Gastroesophageal sphincter (tissue), 4 donors: Measurements from ENCODE around the gene SCN2B. TPM values are rescaled to one million over a fixed set of nuclear protein-coding genes. Genes with fewer than 3 reads are reported as not detected.
A peak's percentile ranks its signal among the peaks of the same experiment; 100 is the strongest.

Experiments used
- ATAC-seq: fragments of 150-250 bp; one replicate; pipeline ENCODE4 v1.9.1; 2016; ENCODE audit warnings: mild to moderate bottlenecking, moderate library complexity
- H3K27ac ChIP-seq, 4 donors: fragments of 200-600 bp; sonication (generic) in 3 of 4; 1 replicate in 3 of 4; 2 replicates in 1 of 4; pipeline ENCODE4 v1.5.1; 2016 to 2019
- H3K27me3 ChIP-seq: fragments of 200-600 bp; sonication (generic); one replicate; pipeline ENCODE4 v1.5.1; 2019
- H3K36me3 ChIP-seq, 2 donors: fragments of 200-600 bp; sonication (generic); one replicate each; pipeline ENCODE4 v1.5.1; 2019; ENCODE audit warnings: control low read depth in 1 of 2
- H3K4me1 ChIP-seq, 3 donors: fragments of 200-600 bp; sonication (generic); 1 replicate in 2 of 3; 2 replicates in 1 of 3; pipeline ENCODE4 v1.5.1; 2016 to 2019; ENCODE audit warnings: control low read depth in 2 of 3
- H3K4me3 ChIP-seq, 2 donors: fragments of 200-600 bp; sonication (generic); one replicate each; pipeline ENCODE4 v1.5.1; 2019; ENCODE audit warnings: mild to moderate bottlenecking in 1 of 2, moderate library complexity in 1 of 2
- H3K9me3 ChIP-seq, 3 donors: fragments of 200-600 bp; sonication (generic); one replicate each; pipeline ENCODE4 v1.5.1; 2017 to 2019; ENCODE audit warnings: control low read depth in 2 of 3
- EP300 ChIP-seq: sonication (generic); formaldehyde crosslinking; IDR thresholded peaks from one replicate; pipeline ENCODE4 v1.6.1; 2017; ENCODE audit warnings: antibody characterized with exemption, mild to moderate bottlenecking
- POLR2A ChIP-seq, 2 donors: fragments of 450-650 bp; IDR thresholded peaks; one replicate each; pipeline ENCODE4 v1.6.1; 2017; ENCODE audit warnings: antibody characterized with exemption in 2 of 2, mild to moderate bottlenecking in 2 of 2, moderate library complexity in 1 of 2
- POLR2AphosphoS5 ChIP-seq: sonication (generic); formaldehyde crosslinking; IDR thresholded peaks from one replicate; pipeline ENCODE4 v1.6.1; 2017; ENCODE audit warnings: antibody characterized with exemption
- WGBS, 2 donors: methylation state at CpG; one replicate each; pipeline ENCODE4 v1.1.5; 2018; ENCODE audit warnings: low coverage in 1 of 2; 5-methylcytosine and 5-hydroxymethylcytosine counted together
- total RNA-seq, 4 donors: library from RNA; depleted of rRNA; stranded (reverse); fragments of >200 nt; gene quantifications; one replicate each; pipeline ENCODE4 v1.1.0, GENCODE V29; 2016
- TF ChIP-seq, protein P1 (sequence below), 4 experiments: fragments of 200-600 bp in 2 of 4; fragments of 450-650 bp in 2 of 4; sonication (generic) in 1 of 4; IDR thresholded peaks; one replicate each; pipeline ENCODE4 v1.5.1; 2017 to 2019; ENCODE audit warnings: antibody characterized with exemption in 4 of 4, mild to moderate bottlenecking in 2 of 4, moderate library complexity in 2 of 4

SCN2B gene
- total RNA-seq, 4 donors from 2014 or later = 0.25 to 1.0 (median 0.49) TPM

DNA sequence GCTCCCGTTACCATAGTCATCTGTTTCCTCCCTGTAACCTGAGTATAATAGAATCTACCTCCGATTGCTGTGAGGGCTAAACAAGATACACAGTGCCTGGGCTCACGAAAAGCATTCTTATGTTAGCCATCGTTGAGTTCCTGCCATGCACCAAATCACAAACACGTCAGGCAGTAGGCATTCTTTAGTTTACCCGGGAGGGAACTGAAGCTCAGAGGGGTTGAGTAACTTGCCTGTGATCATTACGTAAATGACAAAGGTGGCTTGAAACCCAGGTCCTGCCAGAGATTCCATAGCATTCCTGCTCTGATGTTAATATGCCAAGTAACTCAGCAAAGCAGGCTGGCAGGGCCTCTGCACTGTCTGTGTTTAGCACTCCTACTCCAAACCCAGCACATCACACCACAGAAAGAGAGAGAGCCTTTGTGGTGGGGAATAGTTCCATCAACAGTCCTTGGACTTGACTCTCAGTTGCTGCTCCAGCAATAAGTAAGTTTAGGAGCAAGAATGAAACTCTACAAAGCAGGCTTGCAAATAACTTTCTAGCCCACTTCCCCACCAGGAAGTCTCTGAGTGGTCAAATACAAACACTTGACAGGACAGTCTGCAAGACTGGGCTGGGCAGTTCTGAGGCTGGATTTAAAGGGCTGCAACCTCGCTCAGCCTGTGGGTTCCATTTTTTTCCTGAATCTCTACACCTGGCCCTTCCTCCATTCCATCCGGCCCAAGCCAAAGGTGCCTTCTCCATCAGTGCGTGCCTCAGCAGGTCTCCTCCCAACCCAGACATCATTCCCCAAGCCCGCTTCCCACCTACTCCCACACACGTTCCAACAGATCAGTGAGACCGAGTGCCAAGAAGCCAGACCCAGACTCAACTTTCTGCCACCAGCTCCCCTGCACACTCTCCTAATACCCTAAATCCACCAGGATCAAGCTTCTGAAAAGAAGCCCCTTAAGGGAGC, 1.1 kb downstream of the SCN2B start:
- WGBS, 2 donors = 18 to 55% methylated on average over 3 to 11 of the region's 13 CpGs
- peaks cover 11% of the 10 kb centered on the region for H3K27me3 ChIP-seq
- peak; percentile 32 for ATAC-seq
- TF ChIP-seq POLR2A (IDR thresholded peaks at IDR 0.05) (no peak), POLR2AphosphoS5 (no peak), EP300 (no peak)
- TF ChIP-seq, protein P1, sequence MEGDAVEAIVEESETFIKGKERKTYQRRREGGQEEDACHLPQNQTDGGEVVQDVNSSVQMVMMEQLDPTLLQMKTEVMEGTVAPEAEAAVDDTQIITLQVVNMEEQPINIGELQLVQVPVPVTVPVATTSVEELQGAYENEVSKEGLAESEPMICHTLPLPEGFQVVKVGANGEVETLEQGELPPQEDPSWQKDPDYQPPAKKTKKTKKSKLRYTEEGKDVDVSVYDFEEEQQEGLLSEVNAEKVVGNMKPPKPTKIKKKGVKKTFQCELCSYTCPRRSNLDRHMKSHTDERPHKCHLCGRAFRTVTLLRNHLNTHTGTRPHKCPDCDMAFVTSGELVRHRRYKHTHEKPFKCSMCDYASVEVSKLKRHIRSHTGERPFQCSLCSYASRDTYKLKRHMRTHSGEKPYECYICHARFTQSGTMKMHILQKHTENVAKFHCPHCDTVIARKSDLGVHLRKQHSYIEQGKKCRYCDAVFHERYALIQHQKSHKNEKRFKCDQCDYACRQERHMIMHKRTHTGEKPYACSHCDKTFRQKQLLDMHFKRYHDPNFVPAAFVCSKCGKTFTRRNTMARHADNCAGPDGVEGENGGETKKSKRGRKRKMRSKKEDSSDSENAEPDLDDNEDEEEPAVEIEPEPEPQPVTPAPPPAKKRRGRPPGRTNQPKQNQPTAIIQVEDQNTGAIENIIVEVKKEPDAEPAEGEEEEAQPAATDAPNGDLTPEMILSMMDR (IDR thresholded peaks at IDR 0.05) = no peak
- no peaks in the 10 kb centered on the region for H3K36me3 ChIP-seq
- peaks cover 0 to 48% (median 19%) of the 10 kb centered on the region in 3 donors for H3K4me1 ChIP-seq
- peak overlapping the region in 3 of 4 donors; percentile 8 to 54 (median 47) for H3K27ac ChIP-seq
- no peaks in the 10 kb centered on the region for H3K9me3 ChIP-seq
- peak overlapping the region in 1 of 2 donors; percentile 45 for H3K4me3 ChIP-seq

DNA sequence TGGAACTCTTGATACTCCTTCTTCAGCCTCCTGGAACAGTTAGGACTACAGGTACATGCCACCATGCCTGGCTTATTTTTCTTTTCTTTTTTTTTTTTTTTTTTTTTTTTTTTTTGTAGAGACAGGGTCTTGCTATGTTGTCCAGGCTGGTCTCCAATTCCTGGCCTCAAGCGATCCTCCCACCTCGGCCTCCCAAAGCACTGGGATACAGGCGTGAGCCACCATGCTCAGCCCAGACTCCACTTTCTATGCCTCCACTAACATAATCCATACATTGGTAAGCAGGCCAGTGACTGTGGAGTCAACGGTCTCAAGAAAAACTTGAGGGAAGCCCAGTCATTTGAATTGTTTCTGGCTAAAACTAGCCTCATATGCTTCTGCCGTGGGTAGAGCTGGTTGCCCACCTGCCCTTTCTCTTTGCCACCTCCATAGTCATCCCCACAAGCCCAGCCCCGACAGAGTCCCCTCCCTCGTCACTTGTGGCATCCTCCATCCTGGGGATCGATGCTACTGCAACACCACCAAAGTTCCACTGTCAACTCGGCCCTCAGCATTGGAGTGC, 2.4 kb downstream of the SCN2B start:
- no peaks in the 10 kb centered on the region for H3K36me3 ChIP-seq
- no peak overlapping the region for H3K27ac ChIP-seq
- H3K4me1 ChIP-seq = peaks cover 0 to 40% (median 15%) of the 10 kb centered on the region in 3 donors
- TF ChIP-seq EP300 (no peak), POLR2A (IDR thresholded peaks at IDR 0.05) (no peak), POLR2AphosphoS5 (no peak)
- TF ChIP-seq, protein P1 (IDR thresholded peaks at IDR 0.05) = no peak
- H3K27me3 ChIP-seq = peaks cover 13% of the 10 kb centered on the region
- no peak overlapping the region for H3K4me3 ChIP-seq
- H3K9me3 ChIP-seq = no peaks in the 10 kb centered on the region
- WGBS, 2 donors = 88% methylated on average over 4 of the region's 9 CpGs; no CpG with 5 or more reads in 1 of the 2 donors
- ATAC-seq = no peak

DNA sequence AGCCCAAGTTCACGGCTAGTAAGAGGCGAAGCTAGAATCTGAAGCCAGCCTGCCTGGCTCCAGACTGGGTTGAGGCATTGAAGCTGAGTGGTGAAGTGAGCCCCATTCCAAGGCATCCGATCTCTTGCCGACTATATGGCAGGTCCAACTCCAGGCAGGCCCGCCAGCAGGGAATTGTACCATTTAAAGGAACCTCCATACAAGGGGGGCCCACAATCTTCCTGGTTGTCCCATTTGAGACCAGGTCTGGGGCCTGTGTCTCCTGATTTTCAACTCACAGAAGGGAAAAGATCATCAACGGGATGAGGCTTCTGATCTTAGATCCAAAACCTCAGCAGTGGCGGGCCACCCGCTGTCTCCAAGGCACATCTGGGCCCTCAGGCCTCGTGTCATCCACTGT, 4.1 kb downstream of the SCN2B start:
- H3K27me3 ChIP-seq = peaks cover 13% of the 10 kb centered on the region
- ATAC-seq = no peak
- peaks cover 0 to 40% (median 15%) of the 10 kb centered on the region in 3 donors for H3K4me1 ChIP-seq
- 89 to 100% methylated on average over 2 to 7 of the region's 9 CpGs for WGBS, 2 donors
- H3K27ac ChIP-seq = no peak overlapping the region
- no peaks in the 10 kb centered on the region for H3K9me3 ChIP-seq
- TF ChIP-seq POLR2AphosphoS5 = no peak
- TF ChIP-seq EP300 = no peak
- TF ChIP-seq POLR2A (IDR thresholded peaks at IDR 0.05) = no peak
- TF ChIP-seq, protein P1 (IDR thresholded peaks at IDR 0.05) = no peak
- peaks cover 0 to 9% of the 10 kb centered on the region in 2 donors for H3K36me3 ChIP-seq
- H3K4me3 ChIP-seq = no peak overlapping the region

DNA sequence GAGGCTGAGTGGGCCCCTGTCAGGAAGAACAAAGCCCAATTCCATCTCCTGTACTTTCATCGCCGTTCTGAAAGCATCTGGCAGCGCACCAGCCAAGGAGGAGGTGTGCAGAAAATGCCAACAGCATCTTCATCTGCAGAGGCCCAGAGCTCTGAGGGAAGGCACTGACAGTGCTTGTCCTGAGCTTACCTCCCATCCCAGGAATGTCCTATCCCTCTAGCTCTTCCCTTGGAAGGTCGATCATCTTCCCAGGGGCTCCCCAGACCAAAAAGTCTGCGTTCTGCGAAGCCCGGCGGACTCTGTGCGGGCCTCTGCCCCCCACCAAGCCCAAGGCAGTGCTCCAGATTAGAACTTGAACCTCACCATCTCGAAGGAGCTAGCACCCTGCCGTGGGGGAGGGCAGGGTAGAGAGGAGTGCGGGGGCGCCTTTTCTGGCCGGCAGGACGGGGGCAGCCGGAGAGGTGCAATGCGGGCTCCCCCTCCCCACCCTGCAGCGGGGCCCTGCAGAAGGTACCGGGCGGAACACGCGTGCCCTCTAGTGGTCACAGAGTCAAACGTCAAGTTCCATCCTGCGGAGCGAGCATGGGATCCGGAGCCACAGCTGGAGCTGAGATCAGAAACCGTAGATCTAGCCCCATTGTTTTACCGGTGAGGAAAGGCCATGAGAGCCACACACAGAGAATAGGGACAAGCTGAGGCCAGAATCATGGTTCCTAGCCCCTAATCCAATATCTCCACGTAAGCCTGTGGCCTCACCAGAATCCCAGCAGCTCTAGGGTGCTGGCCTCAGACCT, 5.0 kb downstream of the SCN2B start:
- ATAC-seq = peak; percentile 53
- WGBS, 2 donors = 20% methylated on average over 1 of the region's 29 CpGs; no CpG with 5 or more reads in 1 of the 2 donors
- no peak overlapping the region for H3K4me3 ChIP-seq

More for the DNA sequence above, 5.0 kb downstream of the SCN2B start:
- Histone ChIP-seq H3K36me3 (peaks cover 0 to 10% of the 10 kb centered on the region in 2 donors), H3K27me3 (peaks cover 13% of the 10 kb centered on the region), H3K4me1 (peaks cover 0 to 34% (median 15%) of the 10 kb centered on the region in 3 donors), H3K27ac (no peak overlapping the region), H3K9me3 (no peaks in the 10 kb centered on the region)
- no peak for TF ChIP-seq POLR2A (IDR thresholded peaks at IDR 0.05)
- TF ChIP-seq EP300 = no peak
- TF ChIP-seq, protein P1 (IDR thresholded peaks at IDR 0.05) = peak in 3 of 4 experiments; percentile 84 to 93 (median 85)
- TF ChIP-seq POLR2AphosphoS5 = no peak
